Measurements from ENCODE around the gene IQCH.
"Not testable (repeated sequence)": the region's sequence is repeated elsewhere in the genome, so short reads cannot be mapped to it uniquely, and the experiment has no call there.

Gene IQCH

GRCh38 chr15:67420137-67420536, 165.6 kb downstream of the IQCH start:
- H3K4me3 ChIP-seq (ENCODE audit: low read depth, low read length), result no peak overlapping the region
- DNase-seq (ENCODE audit: low read depth), result no peak
- no peak for TF ChIP-seq CTCF (IDR thresholded peaks at IDR 0.05; ENCODE audit: control insufficient read depth, extremely low read depth, insufficient read depth)

- no peak for DNase-seq (ENCODE audit: low read depth)
- no peak overlapping the region for H3K4me3 ChIP-seq (ENCODE audit: low read depth, low read length)
- TF ChIP-seq CTCF (IDR thresholded peaks at IDR 0.05; ENCODE audit: control insufficient read depth, extremely low read depth, insufficient read depth), result no peak
Observed at GRCh38 chr15:67421105-67421504, 166.5 kb downstream of the IQCH start.

GRCh38 chr15:67422296-67422695, 167.7 kb downstream of the IQCH start:
- H3K4me3 ChIP-seq (ENCODE audit: low read depth, low read length), result no peak overlapping the region
- DNase-seq (ENCODE audit: low read depth), result no peak
- TF ChIP-seq CTCF (IDR thresholded peaks at IDR 0.05; ENCODE audit: control insufficient read depth, extremely low read depth, insufficient read depth), result no peak; the same call in 1 of the 2 replicates

- peak; percentile 19 for DNase-seq (ENCODE audit: low read depth)
- H3K4me3 ChIP-seq (ENCODE audit: low read depth, low read length), result no peak overlapping the region
- peak; percentile 84 for TF ChIP-seq CTCF (IDR thresholded peaks at IDR 0.05; ENCODE audit: control insufficient read depth, extremely low read depth, insufficient read depth)
Observed at GRCh38 chr15:67433495-67434099, 179.0 kb downstream of the IQCH start.

- H3K4me3 ChIP-seq (ENCODE audit: low read depth, low read length); DNase-seq (ENCODE audit: low read depth): not testable (repeated sequence)
Observed at GRCh38 chr15:67436351-67437250, 182.0 kb downstream of the IQCH start.

GRCh38 chr15:67444100-67444499, 189.5 kb downstream of the IQCH start:
- no peak for TF ChIP-seq CTCF (IDR thresholded peaks at IDR 0.05; ENCODE audit: control insufficient read depth, extremely low read depth, insufficient read depth)
- no peak for DNase-seq (ENCODE audit: low read depth)
- no peak overlapping the region for H3K4me3 ChIP-seq (ENCODE audit: low read depth, low read length)

- no peak for DNase-seq (ENCODE audit: low read depth)
- no peak overlapping the region for H3K4me3 ChIP-seq (ENCODE audit: low read depth, low read length)
- no peak for TF ChIP-seq CTCF (IDR thresholded peaks at IDR 0.05; ENCODE audit: control insufficient read depth, extremely low read depth, insufficient read depth)
Observed at GRCh38 chr15:67446449-67446848, 191.9 kb downstream of the IQCH start.

GRCh38 chr15:67448372-67448771, 193.8 kb downstream of the IQCH start:
- H3K4me3 ChIP-seq (ENCODE audit: low read depth, low read length); DNase-seq (ENCODE audit: low read depth): not testable (repeated sequence)

- H3K4me3 ChIP-seq (ENCODE audit: low read depth, low read length), result not testable (repeated sequence)
Observed at GRCh38 chr15:67453703-67454102, 199.1 kb downstream of the IQCH start.

More at GRCh38 chr15:67453703-67454102, 199.1 kb downstream of the IQCH start:
- DNase-seq (ENCODE audit: low read depth), result not testable (repeated sequence)
